Measurements from ENCODE around the gene PCAT6. TPM values are rescaled to one million over a fixed set of nuclear protein-coding genes. Genes with fewer than 3 reads are reported as not detected.
A peak's percentile ranks its signal among the peaks of the same experiment; 100 is the strongest.

PCAT6 gene
- total RNA-seq (0.22 TPM), polyA plus RNA-seq (ENCODE audit: insufficient read depth in 1 of 8, insufficient read length in 8 of 8, low replicate concordance in 1 of 8) (1 to 10 TPM; 1.9 to 2.8 (median 2.3) TPM)
- long read RNA-seq, donor 1, partial matches to known transcripts = 0 of 1 reads
- long read RNA-seq, donor 1, other reads (novel, unspliced or antisense) = 0 of 1 reads
- long read RNA-seq, donor 2 = 0 reads
- long read RNA-seq, donor 3, partial matches to known transcripts = 0 of 1 reads
- long read RNA-seq, donor 3, other reads (novel, unspliced or antisense) = 0 of 1 reads
- long read RNA-seq, donor 4 = 0 reads
- long read RNA-seq, donor 5, partial matches to known transcripts = 0 of 1 reads
- long read RNA-seq, donor 5, other reads (novel, unspliced or antisense) = 0 of 1 reads
- long read RNA-seq, donor 6, partial matches to known transcripts = 0 of 1 reads
- long read RNA-seq, donor 6, other reads (novel, unspliced or antisense) = 0 of 1 reads
- long read RNA-seq, donor 7, partial matches to known transcripts = 0 of 2 reads
- long read RNA-seq, donor 7, other reads (novel, unspliced or antisense) = 0 of 2 reads
- long read RNA-seq, donor 8, partial matches to known transcripts = 0 of 2 reads
- long read RNA-seq, donor 8, other reads (novel, unspliced or antisense) = 0 of 2 reads
- long read RNA-seq, donor 9 = 0 reads
- long read RNA-seq, donor 10, partial matches to known transcripts = 0 of 2 reads
- long read RNA-seq, donor 10, other reads (novel, unspliced or antisense) = 0 of 2 reads
- long read RNA-seq, donor 11, partial matches to known transcripts = 0 of 1 reads
- long read RNA-seq, donor 11, other reads (novel, unspliced or antisense) = 0 of 1 reads

DNA sequence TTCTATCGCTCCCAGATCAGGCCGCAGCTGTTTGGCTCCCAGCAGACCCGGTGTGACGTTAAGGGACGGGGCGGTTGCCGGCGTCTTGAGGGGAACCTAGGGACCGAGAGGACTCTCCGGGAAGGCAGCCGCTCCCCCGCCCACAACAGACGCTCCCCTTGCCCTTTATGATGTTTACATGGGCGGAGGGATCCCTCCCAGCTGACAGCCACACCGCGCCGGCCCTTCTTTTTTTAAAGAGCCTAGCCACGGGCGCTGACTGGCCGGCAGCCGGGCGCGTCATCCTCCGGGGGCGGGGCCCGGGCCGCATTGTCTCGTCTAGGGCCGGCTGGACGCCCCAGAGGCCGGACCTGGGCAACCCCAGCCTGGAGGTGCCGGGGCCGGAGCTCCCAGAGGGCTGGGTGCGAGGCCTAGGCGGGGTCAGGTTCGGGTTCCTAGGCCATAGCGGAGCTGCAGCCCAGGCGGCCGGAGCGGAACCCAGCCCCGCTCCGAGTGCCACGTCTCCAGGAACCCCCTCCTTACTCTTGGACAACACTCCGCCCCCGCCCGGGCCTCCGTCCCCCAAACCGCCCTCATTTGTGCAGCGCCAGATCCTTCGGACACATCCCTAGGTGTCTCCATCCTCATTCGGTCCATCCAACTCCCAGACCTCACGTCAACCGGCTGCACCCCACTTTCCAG, at the start of gene PCAT6:
Gene PCAT6, plus strand, starts transcription at position 340 of the 681 bp plus-strand sequence.
- peak within 1 kb of the TSS; percentile 66 for H3K4me3 ChIP-seq (ENCODE audit: low read length)
- no peaks in the 10 kb centered on the region for H3K9me3 ChIP-seq (replicated peaks; ENCODE audit: control insufficient read depth, low read depth, low read length)
- peak; percentile 99 for DNase-seq
- H3K4me1 ChIP-seq (ENCODE audit: control insufficient read depth, insufficient read depth, low read length) = peaks cover 23% of the 10 kb centered on the region
- no peaks in the 10 kb centered on the region for H3K36me3 ChIP-seq (ENCODE audit: control insufficient read depth, insufficient read depth, low read length)
- H3K27ac ChIP-seq (ENCODE audit: low read length) = peak within 1 kb of the TSS; percentile 93
- H3K27me3 ChIP-seq (ENCODE audit: control insufficient read depth, insufficient read depth, low read length) = peaks cover 5% of the 10 kb centered on the region
- whole genome bisulfite sequencing (ENCODE audit: insufficient coverage) = under 1% methylated on average over 50 of the region's 53 CpGs

DNA sequence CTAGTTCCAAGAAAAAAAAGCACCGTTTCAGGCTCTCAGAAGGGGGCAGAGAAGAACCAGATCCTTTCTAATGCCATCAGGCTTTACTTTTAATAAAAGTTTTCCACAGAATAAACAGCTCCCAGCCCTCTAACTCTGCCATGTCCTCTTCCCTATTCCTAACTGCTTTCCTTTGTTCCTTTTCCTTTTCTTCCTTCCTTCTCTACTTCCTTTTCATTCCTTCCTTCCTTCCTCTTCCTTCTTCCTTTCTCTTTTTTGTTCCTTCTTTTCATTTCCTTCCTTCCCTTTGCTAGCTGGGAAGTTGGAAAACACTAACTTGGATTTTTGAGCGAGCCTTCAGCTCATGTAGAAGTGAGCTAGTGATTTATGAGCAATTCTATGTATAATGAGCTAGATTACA, 48.7 kb upstream of the PCAT6 start:
- Histone ChIP-seq H3K4me3 (ENCODE audit: low read length) (no peak overlapping the region), H3K36me3 (ENCODE audit: control insufficient read depth, insufficient read depth, low read length) (peaks cover 46% of the 10 kb centered on the region), H3K27ac (ENCODE audit: low read length) (no peak overlapping the region), H3K9me3 (replicated peaks; ENCODE audit: control insufficient read depth, low read depth, low read length) (no peaks in the 10 kb centered on the region), H3K4me1 (ENCODE audit: control insufficient read depth, insufficient read depth, low read length) (no peaks in the 10 kb centered on the region), H3K27me3 (ENCODE audit: control insufficient read depth, insufficient read depth, low read length) (no peaks in the 10 kb centered on the region)
- no CpG with 5 or more reads among the region's 2 CpGs for WGBS (ENCODE audit: insufficient coverage)
- DNase-seq = no peak

DNA sequence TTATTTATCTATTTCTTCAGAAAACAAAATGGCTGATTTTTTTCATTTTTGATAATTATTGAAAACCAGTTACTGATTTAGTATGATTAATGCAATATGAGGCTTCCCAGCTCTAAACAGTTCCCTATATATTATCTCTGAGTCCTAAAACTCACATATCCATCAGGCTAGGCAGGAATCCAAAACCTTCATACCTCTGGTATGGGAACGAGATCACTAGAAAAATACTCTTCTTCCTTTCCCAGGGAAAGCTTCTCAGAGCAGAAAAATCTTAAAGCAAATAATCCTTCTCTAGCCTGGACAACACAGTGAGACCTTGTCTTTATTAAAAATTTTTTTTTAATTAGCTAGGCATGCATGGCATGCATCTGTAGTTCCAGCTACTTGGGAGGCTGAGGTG, 45.0 kb upstream of the PCAT6 start:
- H3K4me3 ChIP-seq (ENCODE audit: low read length) = no peak overlapping the region
- H3K27me3 ChIP-seq (ENCODE audit: control insufficient read depth, insufficient read depth, low read length) = no peaks in the 10 kb centered on the region
- no CpG with 5 or more reads among the region's 1 CpG for WGBS (ENCODE audit: insufficient coverage)
- H3K4me1 ChIP-seq (ENCODE audit: control insufficient read depth, insufficient read depth, low read length) = no peaks in the 10 kb centered on the region
- no peak overlapping the region for H3K27ac ChIP-seq (ENCODE audit: low read length)
- no peaks in the 10 kb centered on the region for H3K9me3 ChIP-seq (replicated peaks; ENCODE audit: control insufficient read depth, low read depth, low read length)
- peaks cover 42% of the 10 kb centered on the region for H3K36me3 ChIP-seq (ENCODE audit: control insufficient read depth, insufficient read depth, low read length)
- no peak for DNase-seq

DNA sequence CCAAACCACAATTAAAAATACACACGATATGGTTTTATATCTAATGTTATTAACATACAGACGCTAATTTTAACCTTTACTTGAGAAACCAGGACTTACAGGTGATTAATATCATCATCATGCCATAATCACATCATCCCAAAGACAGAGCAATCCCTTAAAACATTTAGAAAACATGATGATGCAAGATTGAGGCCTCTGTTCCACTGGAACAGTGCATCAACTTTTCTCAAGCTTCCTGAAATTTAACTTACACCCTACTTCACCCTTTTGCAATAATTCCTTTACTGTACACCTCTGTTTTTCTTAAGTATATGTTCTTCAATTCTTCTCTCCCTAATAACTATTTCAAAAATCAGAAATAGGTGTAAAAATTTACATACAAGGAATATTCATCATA, 40.6 kb upstream of the PCAT6 start:
- WGBS (ENCODE audit: insufficient coverage) = no CpG with 5 or more reads among the region's 2 CpGs
- DNase-seq = no peak
- H3K27me3 ChIP-seq (ENCODE audit: control insufficient read depth, insufficient read depth, low read length) = no peaks in the 10 kb centered on the region
- no peaks in the 10 kb centered on the region for H3K9me3 ChIP-seq (replicated peaks; ENCODE audit: control insufficient read depth, low read depth, low read length)
- H3K27ac ChIP-seq (ENCODE audit: low read length) = no peak overlapping the region
- no peaks in the 10 kb centered on the region for H3K4me1 ChIP-seq (ENCODE audit: control insufficient read depth, insufficient read depth, low read length)
- H3K36me3 ChIP-seq (ENCODE audit: control insufficient read depth, insufficient read depth, low read length) = peaks cover 41% of the 10 kb centered on the region
- H3K4me3 ChIP-seq (ENCODE audit: low read length) = no peak overlapping the region

DNA sequence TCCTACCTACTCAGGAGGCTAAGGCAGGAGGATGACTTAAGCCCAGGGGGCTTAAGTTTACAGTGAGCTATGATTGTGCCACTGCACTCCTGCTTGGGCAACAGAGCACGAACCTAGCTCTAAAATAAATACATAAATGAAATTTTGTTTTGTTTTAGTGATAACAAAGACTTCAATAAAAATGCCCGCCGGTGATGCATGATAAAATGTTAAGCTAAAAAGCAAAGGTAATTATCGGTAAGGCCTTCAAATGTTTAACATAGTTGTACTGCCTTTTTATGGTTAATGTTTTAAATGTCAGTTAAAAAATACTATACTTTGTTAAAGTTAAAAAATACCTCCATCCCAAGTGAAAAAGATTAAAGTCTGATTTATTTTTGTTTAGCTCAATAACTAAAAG, 29.6 kb upstream of the PCAT6 start:
- no peaks in the 10 kb centered on the region for H3K27me3 ChIP-seq (ENCODE audit: control insufficient read depth, insufficient read depth, low read length)
- DNase-seq = no peak
- H3K4me1 ChIP-seq (ENCODE audit: control insufficient read depth, insufficient read depth, low read length) = no peaks in the 10 kb centered on the region
- no peak overlapping the region for H3K27ac ChIP-seq (ENCODE audit: low read length)
- H3K36me3 ChIP-seq (ENCODE audit: control insufficient read depth, insufficient read depth, low read length) = peaks cover 4% of the 10 kb centered on the region
- no peak overlapping the region for H3K4me3 ChIP-seq (ENCODE audit: low read length)
- WGBS (ENCODE audit: insufficient coverage) = no CpG with 5 or more reads among the region's 4 CpGs
- H3K9me3 ChIP-seq (replicated peaks; ENCODE audit: control insufficient read depth, low read depth, low read length) = no peaks in the 10 kb centered on the region

DNA sequence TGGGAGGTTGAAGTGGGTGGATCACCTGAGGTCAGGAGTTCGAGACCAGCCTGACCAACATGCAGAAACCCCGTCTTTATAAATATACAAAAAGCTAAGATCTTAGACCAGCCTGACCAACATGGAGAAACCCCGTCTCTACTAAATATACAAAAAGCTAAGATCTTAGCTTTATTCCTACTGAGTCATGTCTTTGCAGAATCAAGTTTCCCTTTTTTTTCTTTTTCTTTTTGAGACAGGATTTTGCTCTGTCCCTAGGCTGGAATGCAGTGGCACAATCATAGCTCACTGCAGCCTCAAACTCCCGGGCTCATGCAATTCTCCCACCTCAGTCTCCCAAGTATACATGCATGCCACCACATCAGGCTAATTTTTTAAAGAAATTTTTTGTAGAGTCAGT, 23.9 kb upstream of the PCAT6 start:
- Histone ChIP-seq H3K36me3 (ENCODE audit: control insufficient read depth, insufficient read depth, low read length) (no peaks in the 10 kb centered on the region), H3K27me3 (ENCODE audit: control insufficient read depth, insufficient read depth, low read length) (no peaks in the 10 kb centered on the region), H3K4me1 (ENCODE audit: control insufficient read depth, insufficient read depth, low read length) (no peaks in the 10 kb centered on the region), H3K4me3 (ENCODE audit: low read length) (no peak overlapping the region), H3K9me3 (replicated peaks; ENCODE audit: control insufficient read depth, low read depth, low read length) (no peaks in the 10 kb centered on the region), H3K27ac (ENCODE audit: low read length) (no peak overlapping the region)
- 100% methylated on average over 1 of the region's 4 CpGs for WGBS (ENCODE audit: insufficient coverage)
- no peak for DNase-seq

DNA sequence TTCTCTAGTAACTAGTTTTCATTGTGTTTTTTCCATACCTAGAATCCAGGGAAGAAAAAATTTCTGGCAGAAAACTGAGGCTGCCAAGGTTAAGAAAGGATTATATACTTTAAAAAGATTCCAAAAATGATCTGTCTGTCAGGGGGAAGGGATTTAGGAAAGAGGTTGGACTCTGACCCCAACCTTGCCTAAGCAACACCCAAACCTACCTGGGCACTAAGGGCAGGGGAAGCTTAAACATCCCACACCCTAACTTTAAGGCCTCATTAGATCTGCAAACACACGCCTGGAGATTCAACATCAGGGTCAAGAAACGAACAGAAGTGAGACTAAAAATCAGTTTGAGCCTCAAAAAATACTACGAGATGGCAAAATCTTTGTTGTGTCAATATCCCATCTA, 22.0 kb upstream of the PCAT6 start:
- 67% methylated on average over 1 of the region's 3 CpGs for WGBS (ENCODE audit: insufficient coverage)
- Histone ChIP-seq H3K36me3 (ENCODE audit: control insufficient read depth, insufficient read depth, low read length) (no peaks in the 10 kb centered on the region), H3K27ac (ENCODE audit: low read length) (no peak overlapping the region), H3K27me3 (ENCODE audit: control insufficient read depth, insufficient read depth, low read length) (no peaks in the 10 kb centered on the region), H3K4me3 (ENCODE audit: low read length) (no peak overlapping the region), H3K9me3 (replicated peaks; ENCODE audit: control insufficient read depth, low read depth, low read length) (no peaks in the 10 kb centered on the region), H3K4me1 (ENCODE audit: control insufficient read depth, insufficient read depth, low read length) (no peaks in the 10 kb centered on the region)
- no peak for DNase-seq

DNA sequence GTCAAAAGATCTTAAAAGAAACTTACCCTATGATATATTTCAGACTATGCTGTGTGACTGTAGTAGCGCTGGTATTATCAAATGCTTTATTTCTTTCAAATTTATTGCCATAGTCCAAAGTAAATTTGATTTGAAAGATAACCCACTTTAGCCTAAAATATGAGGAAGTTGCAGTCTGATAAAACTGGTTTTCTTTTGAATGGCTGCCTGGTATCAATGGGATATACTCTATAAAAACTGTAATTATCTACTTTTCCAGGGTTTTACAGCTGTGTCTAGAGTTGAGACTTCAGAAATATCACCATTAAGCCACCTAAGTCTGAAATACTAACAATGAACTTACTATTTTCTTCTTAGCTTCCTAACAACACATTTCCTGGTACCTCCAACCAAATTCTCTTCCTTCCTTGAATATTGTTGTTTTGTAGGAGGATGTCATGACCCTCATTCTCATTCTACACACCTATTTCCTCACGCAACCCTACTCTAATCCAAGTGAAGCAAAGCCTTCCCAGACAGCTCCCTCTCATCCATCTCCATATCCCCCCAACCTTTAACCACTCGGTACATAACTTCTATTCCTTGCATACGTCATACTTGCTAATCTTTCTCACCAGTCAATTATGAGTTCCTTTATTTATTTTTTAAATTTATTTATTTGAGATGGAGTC, 19.5 kb upstream of the PCAT6 start:
- H3K27ac ChIP-seq (ENCODE audit: low read length) = peak overlapping the region; percentile 35
- H3K4me3 ChIP-seq (ENCODE audit: low read length) = no peak overlapping the region
- WGBS (ENCODE audit: insufficient coverage) = 100% methylated on average over 1 of the region's 4 CpGs

DNA sequence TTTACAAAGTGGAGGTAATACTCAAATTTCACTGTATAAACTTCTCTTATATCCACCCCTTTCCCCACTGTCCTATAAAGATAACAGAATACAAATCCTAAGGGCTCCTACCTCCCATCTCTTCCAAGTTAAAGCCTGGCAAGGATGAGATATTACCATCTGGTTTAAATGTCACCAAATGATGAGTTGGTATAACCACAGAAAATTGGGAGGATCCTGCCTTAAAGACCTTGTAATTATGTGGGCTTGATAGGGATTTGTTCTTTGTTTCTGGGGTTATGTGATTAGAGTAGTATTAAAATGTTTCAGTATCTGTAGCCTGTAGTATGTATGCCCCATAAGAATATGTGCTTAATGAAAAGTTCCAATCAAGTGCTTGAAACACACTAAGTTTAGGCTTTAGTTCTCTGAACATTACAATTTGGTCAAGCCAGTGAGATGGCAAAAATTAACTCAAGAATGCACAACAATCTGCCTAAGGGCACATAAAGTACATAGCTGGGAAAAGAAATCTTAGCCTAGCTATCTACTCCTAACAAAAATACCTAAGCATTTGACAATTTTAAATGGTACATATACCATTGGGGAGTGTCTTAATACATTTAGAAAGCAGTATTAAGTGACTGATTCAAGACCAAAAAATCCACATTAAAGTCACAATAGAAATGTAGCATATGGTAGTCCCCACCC, 16.6 kb upstream of the PCAT6 start:
- DNase-seq = no peak
- H3K27ac ChIP-seq (ENCODE audit: low read length) = no peak overlapping the region
- peaks cover 6% of the 10 kb centered on the region for H3K4me1 ChIP-seq (ENCODE audit: control insufficient read depth, insufficient read depth, low read length)
- H3K27me3 ChIP-seq (ENCODE audit: control insufficient read depth, insufficient read depth, low read length) = no peaks in the 10 kb centered on the region
- H3K4me3 ChIP-seq (ENCODE audit: low read length) = no peak overlapping the region
- peaks cover 10% of the 10 kb centered on the region for H3K36me3 ChIP-seq (ENCODE audit: control insufficient read depth, insufficient read depth, low read length)
- no peaks in the 10 kb centered on the region for H3K9me3 ChIP-seq (replicated peaks; ENCODE audit: control insufficient read depth, low read depth, low read length)

More for the DNA sequence above, 19.5 kb upstream of the PCAT6 start:
- Histone ChIP-seq H3K27me3 (ENCODE audit: control insufficient read depth, insufficient read depth, low read length) (no peaks in the 10 kb centered on the region), H3K36me3 (ENCODE audit: control insufficient read depth, insufficient read depth, low read length) (no peaks in the 10 kb centered on the region), H3K9me3 (replicated peaks; ENCODE audit: control insufficient read depth, low read depth, low read length) (no peaks in the 10 kb centered on the region), H3K4me1 (ENCODE audit: control insufficient read depth, insufficient read depth, low read length) (peaks cover 2% of the 10 kb centered on the region)
- DNase-seq = no peak
